ENCODE results near the gene ADAD1. TPM values are rescaled to one million over a fixed set of nuclear protein-coding genes. Genes with fewer than 3 reads are reported as not detected.

ADAD1 gene
- total RNA-seq, 6 experiments from 2014 or later: not detected

DNA sequence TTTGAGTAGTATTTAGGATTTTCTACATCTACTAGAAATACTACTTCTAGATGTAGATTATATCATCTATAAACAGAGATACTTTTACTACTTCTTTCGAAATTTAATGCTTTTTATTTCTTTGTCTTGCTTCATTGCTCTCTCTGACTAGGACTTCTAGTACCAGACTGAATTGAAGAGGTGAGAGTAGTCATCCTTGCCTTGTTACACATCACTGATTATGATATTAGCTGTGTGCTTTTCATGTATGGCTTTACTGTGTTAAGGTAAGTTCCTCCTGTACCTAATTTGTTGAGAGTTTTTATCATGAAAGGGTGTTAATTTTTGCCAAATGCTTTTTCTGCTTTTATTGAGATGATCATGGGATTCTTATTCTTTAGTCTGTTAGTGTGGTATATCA, 97.3 kb downstream of the ADAD1 start:
- H3K27ac Mint-ChIP-seq: no peak overlapping the region
- no peak for DNase-seq
- H3K9me3 Mint-ChIP-seq: no peaks in the 10 kb centered on the region
- H3K27me3 Mint-ChIP-seq (ENCODE audit: insufficient read depth): peaks cover 6% of the 10 kb centered on the region; the same call in 1 of the 2 replicates
- TF ChIP-seq, protein P1, sequence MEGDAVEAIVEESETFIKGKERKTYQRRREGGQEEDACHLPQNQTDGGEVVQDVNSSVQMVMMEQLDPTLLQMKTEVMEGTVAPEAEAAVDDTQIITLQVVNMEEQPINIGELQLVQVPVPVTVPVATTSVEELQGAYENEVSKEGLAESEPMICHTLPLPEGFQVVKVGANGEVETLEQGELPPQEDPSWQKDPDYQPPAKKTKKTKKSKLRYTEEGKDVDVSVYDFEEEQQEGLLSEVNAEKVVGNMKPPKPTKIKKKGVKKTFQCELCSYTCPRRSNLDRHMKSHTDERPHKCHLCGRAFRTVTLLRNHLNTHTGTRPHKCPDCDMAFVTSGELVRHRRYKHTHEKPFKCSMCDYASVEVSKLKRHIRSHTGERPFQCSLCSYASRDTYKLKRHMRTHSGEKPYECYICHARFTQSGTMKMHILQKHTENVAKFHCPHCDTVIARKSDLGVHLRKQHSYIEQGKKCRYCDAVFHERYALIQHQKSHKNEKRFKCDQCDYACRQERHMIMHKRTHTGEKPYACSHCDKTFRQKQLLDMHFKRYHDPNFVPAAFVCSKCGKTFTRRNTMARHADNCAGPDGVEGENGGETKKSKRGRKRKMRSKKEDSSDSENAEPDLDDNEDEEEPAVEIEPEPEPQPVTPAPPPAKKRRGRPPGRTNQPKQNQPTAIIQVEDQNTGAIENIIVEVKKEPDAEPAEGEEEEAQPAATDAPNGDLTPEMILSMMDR (IDR thresholded peaks at IDR 0.05): no peak
- no peak overlapping the region for H3K4me3 Mint-ChIP-seq
- no peaks in the 10 kb centered on the region for H3K4me1 Mint-ChIP-seq (ENCODE audit: low read depth)
- no peaks in the 10 kb centered on the region for H3K36me3 Mint-ChIP-seq (ENCODE audit: low read depth)

DNA sequence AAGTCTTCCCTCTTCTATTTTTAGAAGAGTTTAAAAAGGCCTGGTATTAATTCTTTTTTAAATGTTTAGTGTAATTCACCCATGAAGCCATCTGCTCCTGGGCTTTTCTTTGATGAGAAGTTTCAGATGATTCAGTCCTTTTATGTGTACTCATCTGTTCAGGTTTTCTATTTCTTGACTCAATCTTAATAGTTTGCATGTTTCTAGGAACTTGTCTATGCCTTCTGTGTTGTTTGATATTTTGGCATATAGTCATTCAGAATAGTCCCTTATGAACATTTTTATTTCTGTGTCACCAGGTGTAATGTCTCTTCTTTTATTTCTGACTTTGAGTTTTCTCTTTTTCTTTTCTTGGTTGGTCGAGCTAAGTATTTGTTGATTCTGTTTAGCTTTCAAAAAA, 97.9 kb downstream of the ADAD1 start:
- H3K4me3 Mint-ChIP-seq: no peak overlapping the region
- H3K36me3 Mint-ChIP-seq (ENCODE audit: low read depth): no peaks in the 10 kb centered on the region
- H3K27me3 Mint-ChIP-seq (ENCODE audit: insufficient read depth): peaks cover 5% of the 10 kb centered on the region; the same call in 1 of the 2 replicates
- H3K9me3 Mint-ChIP-seq: no peaks in the 10 kb centered on the region
- TF ChIP-seq, protein P1 (IDR thresholded peaks at IDR 0.05): no peak
- DNase-seq: no peak
- no peaks in the 10 kb centered on the region; the same call in 1 of the 2 replicates for H3K4me1 Mint-ChIP-seq (ENCODE audit: low read depth)
- no peak overlapping the region for H3K27ac Mint-ChIP-seq

Other genes starting within 250 kb of the ADAD1 start
- 10 to 100 TPM; 25.6 to 30.7 (median 29.3) TPM for gene BLTP1, start 226.7 kb upstream of the ADAD1 start, total RNA-seq (2021; fragmentation: NEBNext Ultra II Directional; extraction: Animal tissue kit (Norgen Biotek cat#: 25700))
- not detected for gene IL2, start 77.7 kb downstream of the ADAD1 start, total RNA-seq (2021; fragmentation: NEBNext Ultra II Directional; extraction: Animal tissue kit (Norgen Biotek cat#: 25700))
- gene IL21, start 242.1 kb downstream of the ADAD1 start, total RNA-seq (2021; fragmentation: NEBNext Ultra II Directional; extraction: Animal tissue kit (Norgen Biotek cat#: 25700)): not detected